HL-60 (cell line): Measurements from ENCODE around the gene ENPP7.

ENCODE experiments used
- DNase-seq, 2 experiments: peaks; one replicate each; pipeline ENCODE4 v3.0.0-alpha.2; 2010 to 2020; ENCODE audit warnings: low read depth in 1 of 2, low spot score in 1 of 2
- H3K27ac ChIP-seq: fragments of 250-450 bp; sonication (Bioruptor Pico); replicated peaks from 2 replicates; pipeline ENCODE4 v1.5.1; 2020; ENCODE audit warnings: mild to moderate bottlenecking, moderate library complexity
- H3K27me3 ChIP-seq: fragments of 250-450 bp; sonication (Bioruptor Pico); 2 replicates; pipeline ENCODE4 v1.5.1; 2021; ENCODE audit warnings: mild to moderate bottlenecking, moderate library complexity; ENCODE audit not compliant: insufficient read depth, poor library complexity, severe bottlenecking
- H3K4me3 ChIP-seq: replicated peaks from 2 replicates; pipeline ENCODE4 v1.5.1; 2011; ENCODE audit warnings: mild to moderate bottlenecking, control low read depth, low read length; ENCODE audit not compliant: insufficient read depth
- CTCF ChIP-seq: IDR thresholded peaks from one replicate; pipeline ENCODE4 v1.5.1; 2011; ENCODE audit warnings: low read length, control low read depth, inconsistent platforms; ENCODE audit not compliant: insufficient read depth
- GABPA ChIP-seq: IDR thresholded peaks from 2 replicates; pipeline ENCODE4 v1.6.1; 2012; ENCODE audit warnings: low read depth
- POLR2AphosphoS5 ChIP-seq: IDR thresholded peaks from 2 replicates; pipeline ENCODE4 v1.6.1; 2012; ENCODE audit warnings: low read depth
- REST ChIP-seq: IDR thresholded peaks from 2 replicates; pipeline ENCODE4 v1.6.1; 2012; ENCODE audit warnings: low read depth; ENCODE audit not compliant: insufficient replicate concordance
- SPI1 ChIP-seq: IDR thresholded peaks from 2 replicates; pipeline ENCODE4 v1.6.1; 2012; ENCODE audit warnings: low read depth, mild to moderate bottlenecking, borderline replicate concordance

Gene ENPP7

GRCh38 chr17:79704691-79705090 is 26.1 kb upstream of the ENPP7 start:
- DNase-seq = no peak
- Histone ChIP-seq H3K27me3 (peaks cover 3% of the 10 kb centered on the region), H3K27ac (no peak overlapping the region), H3K4me3 (no peak overlapping the region)
- TF ChIP-seq REST (no peak), GABPA (no peak), CTCF (no peak)

GRCh38 chr17:79705674-79706073 is 25.1 kb upstream of the ENPP7 start:
- H3K27ac ChIP-seq = no peak overlapping the region
- H3K27me3 ChIP-seq = peaks cover 3% of the 10 kb centered on the region
- no peak for DNase-seq
- TF ChIP-seq SPI1 (no peak), CTCF (no peak), GABPA (no peak; the same call in 1 of the 2 replicates), POLR2AphosphoS5 (no peak), REST (no peak)
- H3K4me3 ChIP-seq = no peak overlapping the region

GRCh38 chr17:79706931-79707850 is 23.6 kb upstream of the ENPP7 start:
- Histone ChIP-seq H3K27ac (no peak overlapping the region), H3K27me3 (peaks cover 3% of the 10 kb centered on the region), H3K4me3 (no peak overlapping the region)
- DNase-seq = no peak
- TF ChIP-seq SPI1 (no peak), CTCF (no peak), POLR2AphosphoS5 (no peak), GABPA (no peak), REST (no peak)
